H1 (cell line): ENCODE results near the gene P2RX5. TPM values are rescaled to one million over a fixed set of nuclear protein-coding genes. Genes with fewer than 3 reads are reported as not detected.

Experiments
- CTCF ChIA-PET: fragments of 300-600 bp; sonication (Branson Sonifier 250); formaldehyde crosslinking; loops from one replicate; lab custom pipeline; 2021; ENCODE audit not compliant: partially characterized antibody; lab: Charles Lee
- POLR2A ChIA-PET: fragments of 300-600 bp; sonication (Branson Sonifier 250); formaldehyde crosslinking; loops from one replicate; lab custom pipeline; 2021; ENCODE audit warnings: inconsistent platforms; ENCODE audit not compliant: partially characterized antibody; lab: Charles Lee
- DNase-seq, 2 experiments: peaks; one replicate each; pipeline versions ENCODE4 v3.0.0 to v3.0.0-alpha.2; 2010 to 2022; ENCODE audit warnings: low spot score in 2 of 2, low read depth in 1 of 2, mixed read lengths in 1 of 2
- FAIRE-seq: peaks from 2 replicates; lab custom pipeline; 2011; peaks lifted over from hg19 to GRCh38; lab: Jason Lieb, UNC
- H2AFZ ChIP-seq: 2 replicates; pipeline ENCODE4 v1.8.1; 2012; ENCODE audit warnings: low read length, inconsistent platforms
- H2AK5ac ChIP-seq: 2 replicates; pipeline ENCODE4 v1.6.1; 2013; ENCODE audit warnings: low read depth, low read length
- H2BK120ac ChIP-seq: replicated peaks from 2 replicates; pipeline ENCODE3; 2013; ENCODE audit warnings: low read depth, low read length, inconsistent platforms
- H2BK12ac ChIP-seq: 2 replicates; pipeline ENCODE4 v1.6.1; 2013; ENCODE audit warnings: low read depth, low read length
- H2BK15ac ChIP-seq: 2 replicates; pipeline ENCODE4 v1.6.1; 2013; ENCODE audit warnings: low read length
- H2BK20ac ChIP-seq: 2 replicates; pipeline ENCODE4 v1.6.1; 2013; ENCODE audit warnings: low read length
- H2BK5ac ChIP-seq: 2 replicates; pipeline ENCODE4 v1.6.1; 2013; ENCODE audit warnings: low read depth, low read length
- H3K14ac ChIP-seq: 2 replicates; pipeline ENCODE4 v1.6.1; 2013; ENCODE audit warnings: inconsistent platforms; ENCODE audit not compliant: insufficient read length
- H3K18ac ChIP-seq: 2 replicates; pipeline ENCODE4 v1.6.1; 2013; ENCODE audit warnings: low read length; ENCODE audit errors: extremely low read depth
- H3K23ac ChIP-seq: 2 replicates; pipeline ENCODE4 v1.6.1; 2013; ENCODE audit warnings: inconsistent platforms; ENCODE audit not compliant: insufficient read length
- H3K23me2 ChIP-seq: 2 replicates; pipeline ENCODE4 v1.6.1; 2013; ENCODE audit warnings: low read depth, low read length
- H3K27ac ChIP-seq: 2 replicates; pipeline ENCODE4 v1.6.1; 2011; ENCODE audit warnings: low read depth, low read length, inconsistent platforms
- H3K27me3 ChIP-seq, 4 experiments: replicated peaks in 1 of 4; 1 replicate in 1 of 4; 2 replicates in 3 of 4; pipeline versions ENCODE4 v1.6.1 to v1.8.1; 2011 to 2013; ENCODE audit warnings: low read length in 3 of 4, mild to moderate bottlenecking in 3 of 4, inconsistent platforms in 2 of 4, mixed read lengths in 2 of 4, moderate library complexity in 1 of 4; ENCODE audit not compliant: control insufficient read depth in 3 of 4, insufficient read depth in 3 of 4; ENCODE audit errors: extremely low read depth in 1 of 4
- H3K36me3 ChIP-seq, 4 experiments: 2 replicates each; pipeline versions ENCODE4 v1.6.1 to v1.8.1; 2011 to 2013; ENCODE audit warnings: mild to moderate bottlenecking in 4 of 4, low read length in 3 of 4, moderate library complexity in 2 of 4, control low read depth in 1 of 4, inconsistent platforms in 1 of 4; ENCODE audit not compliant: insufficient read depth in 4 of 4, control insufficient read depth in 2 of 4
- H3K4ac ChIP-seq: replicated peaks from 2 replicates; pipeline ENCODE3; 2013; ENCODE audit warnings: low read length, low read depth, mixed read lengths, inconsistent platforms; ENCODE audit not compliant: insufficient read length
- H3K4me1 ChIP-seq, 4 experiments: replicated peaks in 1 of 4; 1 replicate in 1 of 4; 2 replicates in 3 of 4; pipeline versions ENCODE4 v1.6.1 to v1.8.1; 2011 to 2013; ENCODE audit warnings: low read length in 3 of 4, inconsistent platforms in 2 of 4, mixed read lengths in 1 of 4; ENCODE audit not compliant: insufficient read depth in 4 of 4, control insufficient read depth in 3 of 4
- H3K4me2 ChIP-seq, 2 experiments: 2 replicates each; pipeline versions ENCODE4 v1.6.1 to v1.8.1; 2011 to 2013; ENCODE audit warnings: low read depth in 2 of 2, low read length in 2 of 2, control low read depth in 1 of 2, inconsistent platforms in 1 of 2, mild to moderate bottlenecking in 1 of 2; ENCODE audit not compliant: insufficient read depth in 1 of 2
- H3K4me3 ChIP-seq, 4 experiments: fragments of 200-600, 300-600 bp in 1 of 4; sonication (generic), shearing (Covaris generic), sonication (Bioruptor Twin) in 1 of 4; 2 replicates each; pipeline versions ENCODE4 v1.5.1 to v1.8.1; 2011 to 2016; ENCODE audit warnings: low read length in 4 of 4, low read depth in 3 of 4, control low read depth in 2 of 4, inconsistent platforms in 2 of 4, mild to moderate bottlenecking in 2 of 4, mixed read lengths in 1 of 4, moderate library complexity in 1 of 4; ENCODE audit not compliant: insufficient read depth in 2 of 4; ENCODE audit errors: extremely low read depth in 1 of 4
- H3K56ac ChIP-seq: replicated peaks from 2 replicates; pipeline ENCODE3; 2013; ENCODE audit warnings: low read depth, mild to moderate bottlenecking, mixed read lengths, low read length, inconsistent platforms; ENCODE audit not compliant: insufficient read length
- H3K79me1 ChIP-seq: 2 replicates; pipeline ENCODE4 v1.6.1; 2013; ENCODE audit warnings: low read depth, low read length, control low read depth
- H3K79me2 ChIP-seq, 2 experiments: 2 replicates each; pipeline versions ENCODE4 v1.6.1 to v1.8.1; 2012 to 2013; ENCODE audit warnings: low read length in 2 of 2, mild to moderate bottlenecking in 2 of 2, inconsistent platforms in 1 of 2; ENCODE audit not compliant: insufficient read depth in 2 of 2, control insufficient read depth in 1 of 2
- H3K9ac ChIP-seq, 4 experiments: replicated peaks in 1 of 4; 1 replicate in 1 of 4; 2 replicates in 3 of 4; pipeline versions ENCODE4 v1.6.1 to v1.8.1; 2011 to 2013; ENCODE audit warnings: low read depth in 3 of 4, low read length in 3 of 4, control low read depth in 2 of 4, mild to moderate bottlenecking in 2 of 4, moderate library complexity in 2 of 4, inconsistent platforms in 1 of 4; ENCODE audit errors: extremely low read depth in 1 of 4
- H3K9me3 ChIP-seq, 2 experiments: 2 replicates each; pipeline versions ENCODE4 v1.6.1 to v1.8.1; 2012 to 2013; ENCODE audit warnings: mild to moderate bottlenecking in 2 of 2, moderate library complexity in 2 of 2, control low read depth in 1 of 2, inconsistent platforms in 1 of 2, low read depth in 1 of 2, low read length in 1 of 2, mixed read lengths in 1 of 2; ENCODE audit not compliant: insufficient read depth in 2 of 2
- H4K20me1 ChIP-seq, 2 experiments: replicated peaks in 1 of 2; 2 replicates each; pipeline versions ENCODE3 to v1.8.1; 2011 to 2013; ENCODE audit warnings: inconsistent platforms in 2 of 2, low read length in 2 of 2, mild to moderate bottlenecking in 1 of 2; ENCODE audit not compliant: insufficient read depth in 2 of 2, control insufficient read depth in 1 of 2
- H4K5ac ChIP-seq: 2 replicates; pipeline ENCODE4 v1.6.1; 2013; ENCODE audit warnings: low read length, low read depth, mixed read lengths, inconsistent platforms; ENCODE audit not compliant: insufficient read length
- H4K8ac ChIP-seq: 2 replicates; pipeline ENCODE4 v1.8.0; 2013; ENCODE audit warnings: mild to moderate bottlenecking, moderate library complexity, low read length, inconsistent platforms; ENCODE audit not compliant: insufficient read depth; ENCODE audit errors: extremely low read depth
- H4K91ac ChIP-seq: replicated peaks from 2 replicates; pipeline ENCODE3; 2013; ENCODE audit warnings: low read length, mixed read lengths, inconsistent platforms; ENCODE audit not compliant: insufficient read length
- ASH2L ChIP-seq: fragments of 200-600, 300-600 bp; sonication (generic); IDR thresholded peaks from one replicate; pipeline ENCODE4 v1.7.1; 2017; ENCODE audit warnings: low read length
- ATF2 ChIP-seq: IDR thresholded peaks from 2 replicates; pipeline ENCODE4 v1.6.1; 2012; ENCODE audit warnings: low read length, inconsistent platforms
- BACH1 ChIP-seq: IDR thresholded peaks from 2 replicates; pipeline ENCODE4 v1.6.1; 2012; ENCODE audit warnings: low read length, improper control_type of control experiment
- CTBP2 ChIP-seq: IDR thresholded peaks from 2 replicates; pipeline ENCODE4 v1.7.0; 2011; ENCODE audit warnings: borderline replicate concordance, mild to moderate bottlenecking, moderate library complexity, mixed read lengths, low read length; ENCODE audit not compliant: insufficient read depth, insufficient read length
- HDAC6 ChIP-seq: IDR thresholded peaks from one replicate; pipeline ENCODE4 v1.7.1; 2012; ENCODE audit warnings: low read depth, mild to moderate bottlenecking, inconsistent platforms, low read length, moderate library complexity
- KDM5A ChIP-seq: fragments of 200-600 bp; IDR thresholded peaks from 2 replicates; pipeline ENCODE4 v1.7.1; 2012; ENCODE audit warnings: mild to moderate bottlenecking, low read length, inconsistent platforms, mixed read lengths
- PHF8 ChIP-seq: fragments of 200-600 bp; sonication (generic); conservative IDR thresholded peaks from 2 replicates; pipeline ENCODE4 v1.7.1; 2012; ENCODE audit warnings: low read depth, mild to moderate bottlenecking, inconsistent platforms, low read length, moderate library complexity
- POLR2A ChIP-seq, 2 experiments: IDR thresholded peaks; 1 replicate in 1 of 2; 2 replicates in 1 of 2; pipeline ENCODE4 v1.6.1; 2011; ENCODE audit warnings: low read depth in 2 of 2, low read length in 2 of 2, mild to moderate bottlenecking in 2 of 2; ENCODE audit errors: control extremely low read depth in 1 of 2
- POU5F1 ChIP-seq: IDR thresholded peaks from 2 replicates; pipeline ENCODE4 v1.6.1; 2011; ENCODE audit warnings: low read depth, mild to moderate bottlenecking, low read length, moderate library complexity
- SIRT6 ChIP-seq: IDR thresholded peaks from one replicate; pipeline ENCODE4 v1.7.1; 2012; ENCODE audit warnings: low read length, inconsistent platforms
- SUZ12 ChIP-seq: fragments of 200-600 bp; sonication (generic); IDR thresholded peaks from 2 replicates; pipeline ENCODE4 v1.6.1; 2012; ENCODE audit warnings: mild to moderate bottlenecking, inconsistent platforms, low read length, moderate library complexity, mixed read lengths
- TAF1 ChIP-seq: IDR thresholded peaks from 2 replicates; pipeline ENCODE4 v1.6.1; 2011; ENCODE audit warnings: mild to moderate bottlenecking, low read depth, low read length
- WGBS, 2 experiments: shearing (Covaris generic) in 1 of 2; methylation state at CpG; one replicate each; pipeline versions ENCODE4 v1.1.6 to v1.1.7; 2013 to 2015; ENCODE audit warnings: low lambda C conversion rate in 2 of 2, mixed read lengths in 2 of 2, inconsistent platforms in 1 of 2, low coverage in 1 of 2, missing lambda C conversion rate in 1 of 2; ENCODE audit not compliant: insufficient replicate concordance in 2 of 2, insufficient coverage in 1 of 2, insufficient read length in 1 of 2; ENCODE audit errors: extremely low coverage in 1 of 2, missing lambda C conversion rate in 1 of 2; 5-methylcytosine and 5-hydroxymethylcytosine counted together
- polyA plus RNA-seq, 7 experiments: library from polyadenylated mRNA; depleted of rRNA in 3 of 7; stranded (reverse) in 5 of 7; unstranded in 2 of 7; fragments of >200 nt in 5 of 7; fragments of 200-250 nt in 2 of 7; gene quantifications; 1 replicate in 5 of 7; 2 replicates in 1 of 7; 4 replicates in 1 of 7; pipeline versions ENCODE4 v1.2.1 to v1.2.3, GENCODE V29; 2011 to 2013; ENCODE audit warnings: missing spikeins in 2 of 7, mixed read lengths in 2 of 7
- total RNA-seq: library from RNA; stranded (reverse); fragmentation: NEBNext Ultra II Directional; extraction: Animal tissue kit (Norgen Biotek cat#: 25700); gene quantifications from 2 replicates; pipeline ENCODE4 v1.2.1, GENCODE V29; 2021

Gene P2RX5
- total and polyA plus RNA-seq, 2 of the 8 experiments (the other 6 are each of a cell fraction or from before 2014, with no cell fraction given) = 12.0 to 15.6 TPM

GRCh38 chr17:3655766-3656165 is 40.2 kb downstream of the P2RX5 start:
- no peaks in the 10 kb centered on the region; the same call in 1 of the 2 replicates for H3K79me1 ChIP-seq
- H3K9me3 ChIP-seq = no peaks in the 10 kb centered on the region
- peaks cover 0 to 6% (median 2%) of the 10 kb centered on the region in 4 experiments; a peak in 4 of 8 replicates for H3K36me3 ChIP-seq
- H2AK5ac ChIP-seq = no peak overlapping the region
- no peak overlapping the region for H2BK15ac ChIP-seq
- no peak overlapping the region for H2AFZ ChIP-seq
- no peaks in the 10 kb centered on the region; the same call in 1 of the 2 replicates for H3K23me2 ChIP-seq
- no peak overlapping the region for H3K27ac ChIP-seq
- ChIA-PET POLR2A (interaction anchor here (1.3 to 18.4 kb wide), 8 partner anchors 8 to 40 kb away, joined by 3 to 194 read pairs (median 10); partner anchors contain the start of genes CTNS, EMC6, P2RX5 and SHPK), CTCF (interaction anchor here (0.6 kb wide), 1 partner anchor 730 kb away, joined by 3 read pairs; no protein-coding TSS in a partner anchor)
- no peak overlapping the region for H3K14ac ChIP-seq
- H2BK5ac ChIP-seq = no peak overlapping the region
- no peak overlapping the region; the same call in 1 of the 2 replicates for H3K18ac ChIP-seq
- no peak for FAIRE-seq
- no peak overlapping the region for H3K4me3 ChIP-seq
- no peak overlapping the region for H2BK20ac ChIP-seq
- no peak overlapping the region for H4K91ac ChIP-seq
- no peaks in the 10 kb centered on the region for H3K79me2 ChIP-seq
- TF ChIP-seq ATF2 (no peak), PHF8 (no peak), POLR2A (IDR thresholded peaks at IDR 0.05; ENCODE audit: control extremely low read depth in 1 of 2, low read depth in 2 of 2, low read length in 2 of 2) (no peak), SUZ12 (no peak), ASH2L (no peak), TAF1 (no peak), KDM5A (no peak), POU5F1 (no peak), CTBP2 (no peak), SIRT6 (no peak), HDAC6 (no peak), BACH1 (no peak)
- TF ChIP-seq, all 59 proteins: peak for 0
- no peak overlapping the region for H3K9ac ChIP-seq
- no peak for DNase-seq
- H2BK12ac ChIP-seq = no peak overlapping the region
- WGBS, 2 experiments = 89% methylated on average over 3 of the region's 11 CpGs; no CpG with 5 or more reads in 1 of the 2 experiments
- H4K5ac ChIP-seq = no peak overlapping the region
- no peaks in the 10 kb centered on the region; a peak in 1 of 7 replicates for H3K27me3 ChIP-seq
- peaks cover 2 to 4% of the 10 kb centered on the region in 2 experiments for H4K20me1 ChIP-seq
- peaks cover 0 to 3% (median 1%) of the 10 kb centered on the region in 4 experiments; a peak in 3 of 7 replicates for H3K4me1 ChIP-seq
- H2BK120ac ChIP-seq = no peak overlapping the region
- H3K23ac ChIP-seq = no peak overlapping the region
- H3K4ac ChIP-seq = no peak overlapping the region
- H3K4me2 ChIP-seq = no peak overlapping the region
- no peak overlapping the region for H3K56ac ChIP-seq
- no peak overlapping the region for H4K8ac ChIP-seq
